ENCODE data around the gene TGIF1. TPM values are rescaled to one million over a fixed set of nuclear protein-coding genes. Genes with fewer than 3 reads are reported as not detected.
A peak's percentile ranks its signal among the peaks of the same experiment; 100 is the strongest.
"Not testable (repeated sequence)": the region's sequence is repeated elsewhere in the genome, so short reads cannot be mapped to it uniquely, and the experiment has no call there.

TGIF1 gene
- total RNA-seq, 3 donors from 2014 or later = 37.1 to 67.2 (median 59.1) TPM

GRCh38 chr18:3408107-3408506, 41.9 kb upstream of the TGIF1 start:
- intact Hi-C loops (cut with DNase I, micrococcal nuclease) = no loop called here
- no peak for ATAC-seq
- TF ChIP-seq, protein P1, sequence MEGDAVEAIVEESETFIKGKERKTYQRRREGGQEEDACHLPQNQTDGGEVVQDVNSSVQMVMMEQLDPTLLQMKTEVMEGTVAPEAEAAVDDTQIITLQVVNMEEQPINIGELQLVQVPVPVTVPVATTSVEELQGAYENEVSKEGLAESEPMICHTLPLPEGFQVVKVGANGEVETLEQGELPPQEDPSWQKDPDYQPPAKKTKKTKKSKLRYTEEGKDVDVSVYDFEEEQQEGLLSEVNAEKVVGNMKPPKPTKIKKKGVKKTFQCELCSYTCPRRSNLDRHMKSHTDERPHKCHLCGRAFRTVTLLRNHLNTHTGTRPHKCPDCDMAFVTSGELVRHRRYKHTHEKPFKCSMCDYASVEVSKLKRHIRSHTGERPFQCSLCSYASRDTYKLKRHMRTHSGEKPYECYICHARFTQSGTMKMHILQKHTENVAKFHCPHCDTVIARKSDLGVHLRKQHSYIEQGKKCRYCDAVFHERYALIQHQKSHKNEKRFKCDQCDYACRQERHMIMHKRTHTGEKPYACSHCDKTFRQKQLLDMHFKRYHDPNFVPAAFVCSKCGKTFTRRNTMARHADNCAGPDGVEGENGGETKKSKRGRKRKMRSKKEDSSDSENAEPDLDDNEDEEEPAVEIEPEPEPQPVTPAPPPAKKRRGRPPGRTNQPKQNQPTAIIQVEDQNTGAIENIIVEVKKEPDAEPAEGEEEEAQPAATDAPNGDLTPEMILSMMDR (IDR thresholded peaks at IDR 0.05) = no peak

GRCh38 chr18:3409811-3410210, 40.2 kb upstream of the TGIF1 start:
- DNase-seq (no peak), ATAC-seq (no peak)
- Histone ChIP-seq H3K9me3 (no peaks in the 10 kb centered on the region), H3K4me3 (no peak overlapping the region), H3K36me3 (ENCODE audit: low read depth) (no peaks in the 10 kb centered on the region), H3K4me1 (ENCODE audit: low read depth) (no peaks in the 10 kb centered on the region)
- intact Hi-C loops (cut with DNase I, micrococcal nuclease) = no loop called here
- TF ChIP-seq, protein P1 (IDR thresholded peaks at IDR 0.05) = no peak

More at GRCh38 chr18:3408107-3408506, 41.9 kb upstream of the TGIF1 start:
- Histone ChIP-seq H3K4me3 (no peak overlapping the region), H3K9me3 (no peaks in the 10 kb centered on the region), H3K4me1 (ENCODE audit: low read depth) (no peaks in the 10 kb centered on the region), H3K36me3 (ENCODE audit: low read depth) (no peaks in the 10 kb centered on the region)
- no peak for DNase-seq

- DNase-seq = no peak
- H3K36me3 ChIP-seq (ENCODE audit: low read depth) = no peaks in the 10 kb centered on the region
- TF ChIP-seq, protein P1 (IDR thresholded peaks at IDR 0.05) = no peak
- ATAC-seq = no peak
- intact Hi-C loops (cut with DNase I, micrococcal nuclease) = no loop called here
- H3K4me1 ChIP-seq (ENCODE audit: low read depth) = no peaks in the 10 kb centered on the region
- no peak overlapping the region for H3K4me3 ChIP-seq
- no peaks in the 10 kb centered on the region for H3K9me3 ChIP-seq
Observed at GRCh38 chr18:3410273-3410672, 39.7 kb upstream of the TGIF1 start.

- H3K36me3 ChIP-seq (ENCODE audit: low read depth); H3K9me3 ChIP-seq; ATAC-seq; DNase-seq; H3K4me3 ChIP-seq; H3K4me1 ChIP-seq (ENCODE audit: low read depth); intact Hi-C loops (cut with DNase I, micrococcal nuclease): not testable (repeated sequence)
Observed at GRCh38 chr18:3410876-3411275, 39.1 kb upstream of the TGIF1 start.

- no peaks in the 10 kb centered on the region for H3K36me3 ChIP-seq (ENCODE audit: low read depth)
- H3K4me3 ChIP-seq = no peak overlapping the region
- intact Hi-C loops (cut with DNase I, micrococcal nuclease) = no loop called here
- ATAC-seq (no peak), DNase-seq (no peak)
- no peaks in the 10 kb centered on the region for H3K4me1 ChIP-seq (ENCODE audit: low read depth)
- TF ChIP-seq, protein P1 (IDR thresholded peaks at IDR 0.05) = no peak
- H3K9me3 ChIP-seq = no peaks in the 10 kb centered on the region
Observed at GRCh38 chr18:3411327-3411726, 38.6 kb upstream of the TGIF1 start.

GRCh38 chr18:3411854-3412268, 38.1 kb upstream of the TGIF1 start:
- Histone ChIP-seq H3K9me3 (no peaks in the 10 kb centered on the region), H3K36me3 (ENCODE audit: low read depth) (no peaks in the 10 kb centered on the region), H3K4me1 (ENCODE audit: low read depth) (no peaks in the 10 kb centered on the region), H3K4me3 (no peak overlapping the region)
- ATAC-seq (peak; percentile 87), DNase-seq (peak; percentile 46 to 77 (median 60))
- intact Hi-C loops (cut with DNase I, micrococcal nuclease) = no loop called here
- TF ChIP-seq, protein P1 (IDR thresholded peaks at IDR 0.05) = no peak

DNA sequence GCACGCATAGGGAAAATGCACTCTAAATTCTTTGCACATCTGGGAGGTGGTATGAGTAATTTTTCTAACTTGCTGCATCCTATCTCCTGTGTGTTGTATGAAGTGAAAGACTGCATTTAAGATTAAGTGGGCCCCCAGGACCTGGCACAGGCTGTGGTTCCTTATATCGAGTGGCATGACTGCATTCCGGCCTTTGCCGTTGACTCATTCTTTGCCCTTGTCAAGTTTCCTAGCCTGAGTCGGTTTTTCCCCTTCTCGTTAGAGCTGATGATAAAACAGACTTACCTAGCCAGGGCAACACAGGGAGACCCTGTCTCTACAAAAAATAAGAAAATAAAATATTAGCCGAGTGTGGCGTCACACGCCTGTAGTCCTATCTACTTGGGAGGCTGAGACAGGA, 37.4 kb upstream of the TGIF1 start:
- H3K36me3 ChIP-seq (ENCODE audit: low read depth); H3K4me3 ChIP-seq; intact Hi-C loops (cut with DNase I, micrococcal nuclease); H3K4me1 ChIP-seq (ENCODE audit: low read depth); H3K9me3 ChIP-seq: not testable (repeated sequence)
- peak in 1 of 3 donors; percentile 15 for DNase-seq
- peak; percentile 46 for ATAC-seq

Data from mucosa of descending colon (tissue), 3 donors.